ENCODE data around the gene SLF2. TPM values are rescaled to one million over a fixed set of nuclear protein-coding genes. Genes with fewer than 3 reads are reported as not detected.

SLF2 gene
- total RNA-seq, 1 donor = 39.1 TPM

DNA sequence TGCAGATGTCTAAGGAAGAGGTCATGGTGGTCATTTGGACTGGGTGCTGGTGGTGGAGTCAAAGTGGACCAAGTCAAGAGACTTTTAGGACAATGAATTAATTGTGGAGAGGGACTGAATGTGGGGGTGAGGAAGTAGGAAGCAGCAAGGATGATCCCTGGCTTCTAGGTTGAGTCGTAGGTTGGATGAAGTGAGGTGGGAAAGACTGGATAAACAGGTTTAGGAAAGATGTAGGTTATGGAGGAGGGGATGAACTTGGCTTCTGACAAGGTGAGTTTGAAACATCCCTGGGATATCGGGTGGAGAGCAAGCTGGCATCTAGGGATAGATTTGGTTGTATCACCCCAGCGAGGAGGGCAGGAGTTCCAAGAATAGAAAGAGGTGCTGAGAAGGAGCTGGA, 64.1 kb downstream of the SLF2 start:
- Histone ChIP-seq H3K9me3 (ENCODE audit: low read depth, low read length) (no peaks in the 10 kb centered on the region), H3K27me3 (ENCODE audit: insufficient read depth, low read length) (no peaks in the 10 kb centered on the region), H3K27ac (ENCODE audit: low read depth, low read length) (no peak overlapping the region), H3K36me3 (ENCODE audit: insufficient read depth, low read length) (peaks cover 7% of the 10 kb centered on the region), H2AFZ (ENCODE audit: low read length) (no peak overlapping the region), H3K79me2 (ENCODE audit: insufficient read depth, low read length) (no peaks in the 10 kb centered on the region), H3K4me1 (ENCODE audit: insufficient read depth, low read length) (no peaks in the 10 kb centered on the region), H4K20me1 (ENCODE audit: insufficient read depth, low read length) (no peaks in the 10 kb centered on the region), H3K4me3 (ENCODE audit: insufficient read depth, low read length) (no peak overlapping the region), H3K4me2 (ENCODE audit: insufficient read depth, low read length) (no peak overlapping the region)
- DNase-seq (ENCODE audit: insufficient read length, low spot score, missing footprints) = no peak
- TF ChIP-seq, protein P1, sequence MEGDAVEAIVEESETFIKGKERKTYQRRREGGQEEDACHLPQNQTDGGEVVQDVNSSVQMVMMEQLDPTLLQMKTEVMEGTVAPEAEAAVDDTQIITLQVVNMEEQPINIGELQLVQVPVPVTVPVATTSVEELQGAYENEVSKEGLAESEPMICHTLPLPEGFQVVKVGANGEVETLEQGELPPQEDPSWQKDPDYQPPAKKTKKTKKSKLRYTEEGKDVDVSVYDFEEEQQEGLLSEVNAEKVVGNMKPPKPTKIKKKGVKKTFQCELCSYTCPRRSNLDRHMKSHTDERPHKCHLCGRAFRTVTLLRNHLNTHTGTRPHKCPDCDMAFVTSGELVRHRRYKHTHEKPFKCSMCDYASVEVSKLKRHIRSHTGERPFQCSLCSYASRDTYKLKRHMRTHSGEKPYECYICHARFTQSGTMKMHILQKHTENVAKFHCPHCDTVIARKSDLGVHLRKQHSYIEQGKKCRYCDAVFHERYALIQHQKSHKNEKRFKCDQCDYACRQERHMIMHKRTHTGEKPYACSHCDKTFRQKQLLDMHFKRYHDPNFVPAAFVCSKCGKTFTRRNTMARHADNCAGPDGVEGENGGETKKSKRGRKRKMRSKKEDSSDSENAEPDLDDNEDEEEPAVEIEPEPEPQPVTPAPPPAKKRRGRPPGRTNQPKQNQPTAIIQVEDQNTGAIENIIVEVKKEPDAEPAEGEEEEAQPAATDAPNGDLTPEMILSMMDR (IDR thresholded peaks at IDR 0.05; ENCODE audit: extremely low read depth, low read depth, low read length) = no peak

DNA sequence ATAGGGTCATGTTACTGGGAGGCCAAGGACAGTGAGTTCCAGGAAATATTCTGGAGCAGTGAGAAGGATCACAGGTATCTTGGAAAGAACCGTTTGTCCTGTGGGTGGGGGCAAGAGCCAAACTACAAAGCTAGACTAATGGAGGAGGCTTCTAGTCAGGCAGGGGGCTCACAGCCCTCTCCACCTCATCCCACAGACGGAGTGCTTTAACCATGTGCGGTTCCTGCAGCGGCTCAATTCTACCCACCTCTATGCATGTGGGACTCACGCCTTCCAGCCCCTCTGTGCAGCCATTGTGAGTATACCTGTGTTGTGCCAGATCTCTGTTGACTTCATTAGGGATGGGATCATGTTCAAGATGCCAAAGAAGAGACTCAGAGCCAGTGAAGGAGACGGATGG, 64.7 kb downstream of the SLF2 start:
- Histone ChIP-seq H2AFZ (ENCODE audit: low read length) (no peak overlapping the region), H3K4me3 (ENCODE audit: insufficient read depth, low read length) (no peak overlapping the region), H3K27me3 (ENCODE audit: insufficient read depth, low read length) (no peaks in the 10 kb centered on the region), H4K20me1 (ENCODE audit: insufficient read depth, low read length) (no peaks in the 10 kb centered on the region), H3K4me1 (ENCODE audit: insufficient read depth, low read length) (no peaks in the 10 kb centered on the region), H3K9me3 (ENCODE audit: low read depth, low read length) (no peaks in the 10 kb centered on the region), H3K4me2 (ENCODE audit: insufficient read depth, low read length) (no peak overlapping the region), H3K79me2 (ENCODE audit: insufficient read depth, low read length) (no peaks in the 10 kb centered on the region), H3K27ac (ENCODE audit: low read depth, low read length) (no peak overlapping the region), H3K36me3 (ENCODE audit: insufficient read depth, low read length) (peaks cover 7% of the 10 kb centered on the region)
- DNase-seq (ENCODE audit: insufficient read length, low spot score, missing footprints) = no peak
- TF ChIP-seq, protein P1 (IDR thresholded peaks at IDR 0.05; ENCODE audit: extremely low read depth, low read depth, low read length) = no peak

DNA sequence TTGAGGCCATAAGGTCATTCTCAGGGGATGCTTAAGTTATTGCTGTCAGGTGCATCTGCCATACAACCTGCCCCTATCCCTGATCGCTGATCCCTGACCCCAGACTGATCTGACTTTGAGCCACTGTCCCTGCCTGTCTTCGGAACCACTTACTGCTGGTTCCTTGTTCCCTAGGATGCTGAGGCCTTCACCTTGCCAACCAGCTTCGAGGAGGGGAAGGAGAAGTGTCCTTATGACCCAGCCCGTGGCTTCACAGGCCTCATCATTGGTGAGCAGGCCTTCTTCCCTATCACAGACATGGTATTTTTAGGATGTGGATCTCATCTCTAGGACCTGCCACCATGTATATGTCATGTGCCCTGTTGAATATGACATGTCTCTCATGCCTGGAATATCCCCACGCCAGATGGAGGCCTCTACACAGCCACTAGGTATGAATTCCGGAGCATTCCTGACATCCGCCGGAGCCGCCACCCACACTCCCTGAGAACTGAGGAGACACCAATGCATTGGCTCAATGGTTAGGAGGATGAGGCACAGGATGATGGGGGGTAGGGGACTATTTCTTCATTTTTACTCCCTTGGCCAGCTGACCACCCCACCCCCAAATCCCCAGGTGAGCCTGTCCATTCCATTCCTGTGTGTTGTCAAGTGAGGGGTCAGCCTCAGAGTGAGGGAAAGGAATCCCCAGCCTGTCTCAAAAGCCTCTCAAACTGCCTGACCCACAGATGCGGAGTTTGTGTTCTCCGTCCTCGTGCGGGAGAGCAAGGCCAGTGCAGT, 65.5 kb downstream of the SLF2 start:
- no peaks in the 10 kb centered on the region for H3K4me1 ChIP-seq (ENCODE audit: insufficient read depth, low read length)
- H3K27me3 ChIP-seq (ENCODE audit: insufficient read depth, low read length) = no peaks in the 10 kb centered on the region
- no peak overlapping the region for H3K4me3 ChIP-seq (ENCODE audit: insufficient read depth, low read length)
- H3K4me2 ChIP-seq (ENCODE audit: insufficient read depth, low read length) = no peak overlapping the region
- no peak overlapping the region for H3K27ac ChIP-seq (ENCODE audit: low read depth, low read length)
- no peak for DNase-seq (ENCODE audit: insufficient read length, low spot score, missing footprints)
- TF ChIP-seq, protein P1 (IDR thresholded peaks at IDR 0.05; ENCODE audit: extremely low read depth, low read depth, low read length) = no peak
- no peaks in the 10 kb centered on the region for H3K9me3 ChIP-seq (ENCODE audit: low read depth, low read length)
- no peak overlapping the region for H2AFZ ChIP-seq (ENCODE audit: low read length)
- peaks cover 12% of the 10 kb centered on the region for H3K36me3 ChIP-seq (ENCODE audit: insufficient read depth, low read length)
- no peaks in the 10 kb centered on the region for H3K79me2 ChIP-seq (ENCODE audit: insufficient read depth, low read length)
- no peaks in the 10 kb centered on the region for H4K20me1 ChIP-seq (ENCODE audit: insufficient read depth, low read length)

DNA sequence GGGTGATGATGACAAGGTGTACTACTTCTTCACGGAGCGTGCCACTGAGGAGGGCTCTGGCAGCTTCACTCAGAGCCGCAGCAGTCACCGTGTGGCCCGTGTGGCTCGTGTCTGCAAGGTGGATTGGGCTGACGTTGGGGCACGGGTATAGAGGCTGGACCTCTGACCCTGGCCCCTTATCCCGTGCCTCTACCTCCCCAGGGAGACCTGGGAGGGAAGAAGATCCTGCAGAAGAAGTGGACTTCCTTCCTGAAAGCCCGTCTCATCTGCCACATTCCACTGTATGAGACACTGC, 66.1 kb downstream of the SLF2 start:
- Histone ChIP-seq H3K27ac (ENCODE audit: low read depth, low read length) (no peak overlapping the region), H2AFZ (ENCODE audit: low read length) (no peak overlapping the region), H3K4me1 (ENCODE audit: insufficient read depth, low read length) (no peaks in the 10 kb centered on the region), H3K9me3 (ENCODE audit: low read depth, low read length) (no peaks in the 10 kb centered on the region), H3K79me2 (ENCODE audit: insufficient read depth, low read length) (no peaks in the 10 kb centered on the region), H3K36me3 (ENCODE audit: insufficient read depth, low read length) (peaks cover 12% of the 10 kb centered on the region), H3K27me3 (ENCODE audit: insufficient read depth, low read length) (no peaks in the 10 kb centered on the region), H3K4me2 (ENCODE audit: insufficient read depth, low read length) (no peak overlapping the region), H3K4me3 (ENCODE audit: insufficient read depth, low read length) (no peak overlapping the region), H4K20me1 (ENCODE audit: insufficient read depth, low read length) (no peaks in the 10 kb centered on the region)
- DNase-seq (ENCODE audit: insufficient read length, low spot score, missing footprints) = no peak
- TF ChIP-seq, protein P1 (IDR thresholded peaks at IDR 0.05; ENCODE audit: extremely low read depth, low read depth, low read length) = no peak

Measured in osteoblast (primary cell).